ENCODE data around the gene EFCAB6. TPM values are rescaled to one million over a fixed set of nuclear protein-coding genes. Genes with fewer than 3 reads are reported as not detected.

Gene EFCAB6
- total RNA-seq, 1 donor, result 2.7 TPM

DNA sequence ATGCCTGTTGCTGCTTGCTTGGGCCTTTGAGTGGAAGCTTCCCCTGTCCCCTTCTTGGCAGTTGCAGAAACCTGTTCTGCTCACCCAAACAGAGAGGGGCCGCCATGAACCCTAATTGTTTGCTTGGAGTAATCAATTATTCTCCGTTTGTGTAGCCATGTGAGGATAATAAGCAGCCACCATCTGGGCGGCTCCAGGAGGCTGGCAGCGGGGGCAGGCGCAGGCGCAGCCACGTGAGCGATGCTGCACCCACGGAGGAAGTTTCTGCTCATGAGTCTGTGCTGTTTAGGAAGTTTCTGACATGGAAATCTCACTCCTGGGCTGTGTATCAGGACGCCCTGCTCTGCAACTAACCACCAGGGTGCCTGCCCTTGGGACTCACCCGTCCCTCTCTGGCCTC lies 310.2 kb downstream of the EFCAB6 start:
- TF ChIP-seq CTCF (IDR thresholded peaks at IDR 0.05; ENCODE audit: insufficient read depth, low read length), result no peak
- H3K4me3 ChIP-seq (ENCODE audit: low read depth, low read length), result no peak overlapping the region
- no peak for DNase-seq (ENCODE audit: low read depth)

DNA sequence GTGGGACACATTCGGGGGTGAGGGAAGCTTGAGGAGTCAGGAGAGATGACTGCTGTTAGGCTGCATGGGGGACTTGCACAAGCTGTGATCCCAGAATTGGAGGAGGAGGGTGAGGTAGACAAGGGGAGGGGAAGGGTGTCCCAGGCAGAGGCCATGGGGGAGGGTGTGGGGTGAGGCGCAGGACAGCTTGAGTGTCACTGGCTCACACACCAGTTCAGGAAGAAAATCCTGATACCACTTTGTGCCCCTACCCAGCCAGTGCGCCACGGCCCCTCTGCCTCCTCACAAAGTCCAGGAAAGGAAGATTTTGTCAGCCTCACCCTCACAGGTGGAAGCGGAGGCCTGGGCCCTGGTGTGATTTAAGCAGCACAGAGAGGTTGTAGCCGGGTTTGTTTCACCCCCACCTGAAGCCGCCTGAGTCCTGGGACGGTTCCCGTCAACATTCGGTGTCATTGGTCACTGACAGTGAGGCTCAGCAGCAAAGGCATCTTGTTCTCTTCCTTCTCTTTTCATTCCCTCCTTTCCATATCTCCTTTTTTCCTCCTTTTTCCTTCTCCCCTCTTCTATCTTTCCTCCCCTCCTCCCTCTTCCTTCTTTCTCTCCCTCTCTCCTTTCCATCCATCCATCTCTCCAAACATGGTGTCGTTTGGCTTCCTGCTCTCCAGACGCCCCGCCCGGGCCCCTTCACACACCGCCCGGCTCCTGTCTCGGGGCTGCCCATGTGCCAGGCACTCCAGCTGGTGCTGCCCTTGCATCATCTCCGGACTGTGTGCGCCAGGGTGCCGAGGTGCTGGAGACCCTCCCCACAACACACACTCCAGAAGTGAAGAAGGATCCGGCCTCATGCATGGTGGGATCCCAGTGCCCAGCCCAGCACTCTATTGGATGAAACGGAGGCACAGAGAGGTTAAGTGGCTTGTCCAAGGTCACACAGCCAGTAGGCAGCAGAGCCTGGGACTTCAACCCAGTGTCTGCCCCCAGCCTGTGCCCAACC lies 311.0 kb downstream of the EFCAB6 start:
- DNase-seq (ENCODE audit: low read depth), result no peak
- TF ChIP-seq CTCF (IDR thresholded peaks at IDR 0.05; ENCODE audit: insufficient read depth, low read length), result no peak
- H3K4me3 ChIP-seq (ENCODE audit: low read depth, low read length), result no peak overlapping the region

GRCh38 chr22:43498856-43499253 lies 313.2 kb downstream of the EFCAB6 start:
- DNase-seq (ENCODE audit: low read depth), result no peak
- no peak for TF ChIP-seq CTCF (IDR thresholded peaks at IDR 0.05; ENCODE audit: insufficient read depth, low read length)
- H3K4me3 ChIP-seq (ENCODE audit: low read depth, low read length), result no peak overlapping the region

DNA sequence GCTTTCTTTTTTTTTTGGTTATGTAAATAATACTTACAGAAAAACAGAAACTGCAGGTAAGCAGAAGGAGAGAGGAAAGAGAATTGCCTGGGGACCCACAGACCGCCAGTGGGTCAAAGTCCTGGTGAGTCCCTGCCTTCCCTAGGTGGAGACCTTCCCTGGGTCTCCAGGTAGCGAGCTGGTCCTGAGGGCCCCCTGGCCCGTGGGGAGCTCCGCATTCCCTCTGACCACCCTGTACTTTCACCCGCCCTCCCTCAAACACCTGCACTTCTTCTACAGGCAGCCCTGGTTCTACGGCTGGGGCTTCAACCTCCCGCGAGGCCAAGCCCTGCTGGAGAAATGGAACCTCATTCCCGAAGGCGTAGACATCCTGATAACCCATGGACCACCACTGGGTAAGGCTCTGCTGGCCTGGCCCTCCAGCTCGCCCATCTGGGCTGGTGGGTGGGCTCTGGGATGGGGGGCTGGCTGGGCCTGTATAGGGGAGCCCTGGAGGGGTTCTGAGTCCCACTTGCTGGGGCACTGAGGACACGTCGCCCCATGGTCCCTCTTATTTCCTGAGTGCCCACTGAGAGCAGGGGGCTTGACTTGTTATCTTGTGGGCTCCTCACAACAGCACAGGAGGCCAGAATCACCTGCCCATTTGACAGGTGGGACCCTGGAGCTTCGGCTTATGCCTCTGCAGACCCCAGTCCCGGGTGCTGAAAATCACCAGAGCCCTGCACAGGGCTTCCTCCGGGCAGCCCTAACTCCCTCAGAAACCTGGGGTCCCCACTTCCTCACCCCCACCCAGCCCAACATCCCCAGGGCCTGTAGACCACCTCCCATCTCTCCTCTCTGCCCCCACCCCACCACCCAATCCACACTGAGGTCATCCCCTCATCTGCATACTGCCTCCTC lies 313.9 kb downstream of the EFCAB6 start:
- TF ChIP-seq CTCF (IDR thresholded peaks at IDR 0.05; ENCODE audit: insufficient read depth, low read length), result no peak
- H3K4me3 ChIP-seq (ENCODE audit: low read depth, low read length), result no peak overlapping the region
- DNase-seq (ENCODE audit: low read depth), result no peak

DNA sequence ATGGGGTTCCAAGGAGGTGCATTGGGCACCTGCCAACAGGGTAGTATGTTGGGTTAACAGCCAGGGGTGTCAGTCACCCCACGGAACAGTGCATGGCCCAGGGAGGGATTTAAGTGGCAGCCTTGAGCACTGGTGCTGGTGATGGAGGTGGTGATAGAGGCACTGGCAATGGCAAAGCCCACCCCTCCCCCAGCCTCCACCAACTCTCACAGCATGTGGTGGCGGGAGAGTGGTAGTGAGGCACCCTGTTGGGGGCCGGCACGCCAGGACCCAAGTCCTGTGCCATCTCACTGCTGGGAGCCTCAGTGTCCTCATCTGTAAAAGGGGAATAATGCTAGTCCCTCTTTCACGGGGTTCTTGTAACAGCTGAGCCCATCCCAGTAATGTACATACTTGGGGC lies 318.8 kb downstream of the EFCAB6 start:
- no peak overlapping the region for H3K4me3 ChIP-seq (ENCODE audit: low read depth, low read length)
- DNase-seq (ENCODE audit: low read depth), result no peak
- TF ChIP-seq CTCF (IDR thresholded peaks at IDR 0.05; ENCODE audit: insufficient read depth, low read length), result no peak

GRCh38 chr22:43491737-43492136 lies 320.4 kb downstream of the EFCAB6 start:
- no peak overlapping the region for H3K4me3 ChIP-seq (ENCODE audit: low read depth, low read length)
- TF ChIP-seq CTCF (IDR thresholded peaks at IDR 0.05; ENCODE audit: insufficient read depth, low read length), result no peak
- no peak for DNase-seq (ENCODE audit: low read depth)
